Measurements from ENCODE around the gene ZMIZ2. TPM values are rescaled to one million over a fixed set of nuclear protein-coding genes. Genes with fewer than 3 reads are reported as not detected.

Gene ZMIZ2
- total RNA-seq, 1 donor from 2014 or later = 99.5 TPM

GRCh38 chr7:44712012-44712411, 36.6 kb upstream of the ZMIZ2 start:
- Mint-ChIP-seq H3K9me3 (no peaks in the 10 kb centered on the region), H3K4me3 (no peak overlapping the region), H3K36me3 (ENCODE audit: low read depth) (no peaks in the 10 kb centered on the region), H3K27me3 (ENCODE audit: low read depth) (no peaks in the 10 kb centered on the region), H3K27ac (ENCODE audit: unreplicated experiment) (no peak overlapping the region), H3K4me1 (peaks cover 10% of the 10 kb centered on the region)
- TF ChIP-seq CTCF (conservative IDR thresholded peaks at IDR 0.05) = no peak
- DNase-seq (ENCODE audit: low read depth, low spot score) = no peak

GRCh38 chr7:44713141-44713540, 35.5 kb upstream of the ZMIZ2 start:
- Mint-ChIP-seq H3K4me1 (peaks cover 10% of the 10 kb centered on the region), H3K9me3 (no peaks in the 10 kb centered on the region), H3K27ac (ENCODE audit: unreplicated experiment) (no peak overlapping the region), H3K36me3 (ENCODE audit: low read depth) (no peaks in the 10 kb centered on the region), H3K4me3 (no peak overlapping the region), H3K27me3 (ENCODE audit: low read depth) (no peaks in the 10 kb centered on the region)
- no peak for DNase-seq (ENCODE audit: low read depth, low spot score)
- TF ChIP-seq CTCF (conservative IDR thresholded peaks at IDR 0.05) = no peak

DNA sequence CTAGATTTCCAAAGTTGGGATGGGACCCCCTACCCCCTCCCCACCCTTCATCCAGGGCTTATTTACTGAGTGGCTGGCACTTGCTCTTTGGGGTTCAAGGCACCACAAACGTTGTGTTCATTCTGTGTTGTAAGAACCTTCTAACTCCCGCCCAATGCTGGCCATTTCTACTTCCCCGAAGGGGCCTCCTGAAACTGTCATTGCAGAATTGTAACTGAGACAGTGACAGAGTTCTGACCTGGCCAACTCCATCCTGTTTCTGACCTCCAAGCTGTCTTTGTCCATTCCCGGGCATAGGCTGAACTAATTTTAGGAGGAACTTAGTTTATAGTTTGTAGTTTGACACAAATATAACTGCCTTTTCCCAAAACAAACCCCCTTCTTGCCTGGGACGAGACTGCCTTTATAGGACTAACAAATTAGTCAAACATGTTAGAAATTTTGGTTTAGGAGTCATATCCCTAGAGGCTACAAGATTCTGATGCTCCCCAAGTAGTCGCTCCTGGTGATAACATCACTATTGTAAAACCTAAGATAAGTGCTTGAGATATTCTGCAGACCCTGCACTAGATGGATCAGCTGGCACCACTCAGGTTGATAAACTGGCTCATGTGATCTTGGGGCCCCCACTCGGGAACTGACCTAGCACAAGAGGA, 34.8 kb upstream of the ZMIZ2 start:
- H3K27me3 Mint-ChIP-seq (ENCODE audit: low read depth) = no peaks in the 10 kb centered on the region
- no peaks in the 10 kb centered on the region for H3K36me3 Mint-ChIP-seq (ENCODE audit: low read depth)
- TF ChIP-seq CTCF (conservative IDR thresholded peaks at IDR 0.05) = no peak
- peaks cover 10% of the 10 kb centered on the region for H3K4me1 Mint-ChIP-seq
- no peak overlapping the region for H3K4me3 Mint-ChIP-seq
- no peaks in the 10 kb centered on the region for H3K9me3 Mint-ChIP-seq
- no peak overlapping the region for H3K27ac Mint-ChIP-seq (ENCODE audit: unreplicated experiment)
- DNase-seq (ENCODE audit: low read depth, low spot score) = no peak

DNA sequence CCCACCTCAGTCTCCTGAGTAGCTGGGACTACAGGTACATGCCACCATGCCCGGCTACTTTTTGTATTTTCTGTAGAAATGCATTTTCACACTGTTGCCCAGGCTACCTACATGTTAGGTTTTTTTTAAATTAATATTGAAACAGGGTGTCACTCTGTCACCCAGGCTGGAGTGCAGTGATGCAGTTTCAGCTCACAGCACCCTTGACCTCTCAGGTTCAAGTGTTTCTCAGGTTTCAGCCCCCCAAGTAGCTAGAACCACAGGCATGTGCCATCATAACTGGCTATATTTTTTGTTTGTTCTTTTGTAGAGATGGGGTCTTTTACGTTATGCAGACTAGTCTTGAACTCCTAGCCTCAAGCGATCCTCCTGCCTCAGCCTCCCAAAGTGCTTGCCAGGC, 32.4 kb upstream of the ZMIZ2 start:
- H3K36me3 Mint-ChIP-seq (ENCODE audit: low read depth) = no peaks in the 10 kb centered on the region
- H3K9me3 Mint-ChIP-seq = no peaks in the 10 kb centered on the region
- no peak for TF ChIP-seq CTCF (conservative IDR thresholded peaks at IDR 0.05)
- no peaks in the 10 kb centered on the region for H3K27me3 Mint-ChIP-seq (ENCODE audit: low read depth)
- H3K27ac Mint-ChIP-seq (ENCODE audit: unreplicated experiment) = no peak overlapping the region
- DNase-seq (ENCODE audit: low read depth, low spot score) = no peak
- no peak overlapping the region for H3K4me3 Mint-ChIP-seq
- no peaks in the 10 kb centered on the region for H3K4me1 Mint-ChIP-seq

DNA sequence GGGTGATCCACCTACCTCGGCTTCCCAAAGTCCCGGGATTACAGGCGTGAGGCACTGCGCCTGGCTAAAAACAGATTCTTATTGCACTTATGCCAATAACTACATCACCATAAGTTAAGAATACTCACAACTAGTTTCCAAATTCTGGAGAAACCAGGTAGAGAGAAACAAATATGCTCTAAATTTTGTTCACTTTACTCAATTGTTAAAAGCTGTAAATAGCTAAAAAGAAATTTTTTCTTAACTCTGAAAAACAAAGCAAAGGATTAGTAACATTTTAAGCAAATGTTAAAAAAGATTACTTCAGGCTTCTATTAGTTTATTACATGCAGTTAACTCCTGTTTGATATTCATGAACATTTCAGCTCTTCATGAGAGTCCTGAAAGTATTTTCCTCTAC, 28.3 kb upstream of the ZMIZ2 start:
- Mint-ChIP-seq H3K27me3 (ENCODE audit: low read depth) (no peaks in the 10 kb centered on the region), H3K9me3 (peaks cover 4% of the 10 kb centered on the region), H3K36me3 (ENCODE audit: low read depth) (peaks cover 3% of the 10 kb centered on the region), H3K27ac (ENCODE audit: unreplicated experiment) (no peak overlapping the region), H3K4me1 (no peaks in the 10 kb centered on the region), H3K4me3 (no peak overlapping the region)
- DNase-seq (ENCODE audit: low read depth, low spot score) = no peak
- TF ChIP-seq CTCF (conservative IDR thresholded peaks at IDR 0.05) = no peak
